BE2C (cell line): Measurements from ENCODE around the gene GPR162.

Experiments used
- DNase-seq: peaks from one replicate; pipeline ENCODE4 v3.0.0-alpha.2; 2020
- H3K27me3 ChIP-seq: fragments of 250-450 bp; sonication (Bioruptor Pico); 2 replicates; pipeline ENCODE4 v1.5.1; 2020; ENCODE audit warnings: mild to moderate bottlenecking
- H3K36me3 ChIP-seq: fragments of 250-450 bp; sonication (Bioruptor Pico); 2 replicates; pipeline ENCODE4 v1.5.1; 2020; ENCODE audit warnings: mild to moderate bottlenecking
- H3K4me1 ChIP-seq: fragments of 250-450 bp; sonication (Bioruptor Pico); 2 replicates; pipeline ENCODE4 v1.5.1; 2020
- H3K4me3 ChIP-seq: 2 replicates; pipeline ENCODE4 v1.5.1; 2011; ENCODE audit warnings: low read depth, low read length
- H3K9me3 ChIP-seq: fragments of 250-450 bp; sonication (Bioruptor Pico); 2 replicates; pipeline ENCODE4 v1.5.1; 2020
- CTCF ChIP-seq: IDR thresholded peaks from 2 replicates; pipeline ENCODE4 v1.5.1; 2012; ENCODE audit warnings: mild to moderate bottlenecking, low read depth, low read length

The GPR162 gene

DNA sequence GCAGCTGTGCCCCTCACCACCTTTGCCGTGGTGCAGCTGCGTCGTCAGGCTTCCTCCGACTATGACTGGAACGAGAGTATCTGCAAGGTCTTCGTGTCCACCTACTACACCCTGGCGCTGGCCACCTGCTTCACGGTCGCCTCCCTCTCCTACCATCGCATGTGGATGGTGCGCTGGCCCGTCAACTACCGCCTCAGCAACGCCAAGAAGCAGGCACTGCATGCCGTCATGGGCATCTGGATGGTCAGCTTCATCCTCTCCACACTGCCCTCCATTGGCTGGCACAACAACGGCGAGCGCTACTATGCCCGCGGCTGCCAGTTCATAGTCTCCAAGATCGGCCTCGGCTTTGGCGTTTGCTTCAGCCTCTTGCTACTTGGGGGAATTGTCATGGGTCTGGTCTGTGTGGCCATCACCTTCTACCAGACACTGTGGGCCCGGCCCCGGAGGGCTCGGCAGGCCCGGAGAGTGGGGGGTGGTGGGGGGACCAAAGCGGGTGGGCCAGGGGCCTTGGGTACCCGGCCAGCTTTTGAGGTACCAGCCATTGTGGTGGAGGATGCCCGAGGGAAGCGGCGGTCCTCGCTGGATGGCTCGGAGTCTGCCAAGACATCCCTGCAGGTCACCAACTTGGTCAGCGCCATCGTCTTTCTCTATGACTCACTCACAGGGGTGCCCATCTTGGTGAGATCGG, 2.6 kb downstream of the GPR162 start:
- no peaks in the 10 kb centered on the region for H3K27me3 ChIP-seq
- peaks cover 4% of the 10 kb centered on the region; the same call in 1 of the 2 replicates for H3K36me3 ChIP-seq
- no peak for TF ChIP-seq CTCF
- DNase-seq = no peak
- no peaks in the 10 kb centered on the region for H3K9me3 ChIP-seq
- no peak overlapping the region for H3K4me3 ChIP-seq
- H3K4me1 ChIP-seq = peaks cover 30% of the 10 kb centered on the region

GRCh38 chr12:6824901-6825381, 3.3 kb downstream of the GPR162 start:
- Histone ChIP-seq H3K27me3 (no peaks in the 10 kb centered on the region), H3K4me3 (no peak overlapping the region), H3K9me3 (no peaks in the 10 kb centered on the region), H3K36me3 (peaks cover 4% of the 10 kb centered on the region; the same call in 1 of the 2 replicates), H3K4me1 (peaks cover 23% of the 10 kb centered on the region)
- DNase-seq = no peak
- TF ChIP-seq CTCF = no peak

DNA sequence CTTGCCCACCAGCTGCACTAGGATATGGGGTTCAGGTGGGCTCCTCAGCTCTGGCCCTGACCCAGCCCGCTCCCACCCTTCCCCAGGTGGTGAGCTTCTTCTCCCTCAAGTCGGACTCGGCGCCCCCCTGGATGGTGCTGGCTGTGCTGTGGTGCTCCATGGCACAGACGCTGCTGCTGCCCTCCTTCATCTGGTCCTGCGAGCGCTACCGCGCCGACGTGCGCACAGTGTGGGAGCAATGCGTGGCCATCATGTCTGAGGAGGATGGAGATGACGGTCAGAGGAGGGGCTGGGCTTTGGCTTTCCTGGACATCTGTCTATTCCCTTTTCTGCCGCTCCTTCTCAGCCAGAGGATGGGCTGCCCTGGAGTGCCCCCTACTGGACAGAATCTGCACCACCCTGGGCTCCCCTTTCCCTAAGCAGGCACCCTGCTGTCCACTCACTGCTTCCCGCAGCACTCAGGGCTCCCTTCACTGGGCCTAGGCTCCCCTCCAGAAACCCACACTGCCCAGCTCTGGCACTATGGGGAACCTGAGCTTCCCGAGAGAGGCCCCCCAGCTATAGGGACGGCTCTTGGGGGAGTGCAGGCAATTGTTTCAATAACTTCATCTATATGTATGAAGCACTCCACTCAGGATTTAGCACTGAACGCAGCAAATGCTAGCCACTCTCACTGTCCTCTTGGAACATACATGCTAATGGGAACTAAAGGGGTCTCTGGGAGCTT, 3.9 kb downstream of the GPR162 start:
- Histone ChIP-seq H3K4me3 (peak overlapping the region; percentile 23; the same call in 1 of the 2 replicates), H3K9me3 (no peaks in the 10 kb centered on the region), H3K27me3 (no peaks in the 10 kb centered on the region), H3K36me3 (peaks cover 9% of the 10 kb centered on the region), H3K4me1 (peaks cover 16% of the 10 kb centered on the region)
- DNase-seq = peak; percentile 89
- peak; percentile 96 for TF ChIP-seq CTCF

DNA sequence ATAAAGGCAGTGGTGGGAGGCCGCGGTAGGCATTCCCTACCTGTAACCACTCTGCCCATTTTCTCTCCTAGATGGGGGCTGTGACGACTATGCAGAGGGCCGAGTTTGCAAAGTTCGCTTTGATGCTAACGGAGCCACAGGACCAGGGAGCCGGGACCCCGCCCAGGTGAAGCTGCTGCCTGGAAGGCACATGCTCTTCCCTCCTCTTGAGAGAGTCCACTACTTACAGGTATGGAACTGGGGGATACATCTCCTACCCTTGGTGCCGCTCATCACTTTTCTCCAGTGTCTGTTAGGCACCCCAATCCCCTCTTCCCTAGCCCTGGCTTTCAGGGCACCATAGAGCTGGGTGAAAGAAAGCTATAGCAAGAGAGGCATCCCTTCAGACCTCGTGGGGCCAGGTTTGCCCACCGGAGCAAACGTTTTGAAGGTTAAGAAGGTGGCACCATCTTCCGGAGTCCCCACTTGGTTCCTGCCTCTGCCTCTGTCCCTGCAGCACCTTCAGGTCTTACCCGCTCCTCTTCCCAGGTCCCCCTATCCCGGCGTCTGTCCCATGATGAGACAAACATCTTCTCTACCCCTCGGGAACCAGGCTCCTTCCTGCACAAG, 4.6 kb downstream of the GPR162 start:
- Histone ChIP-seq H3K4me3 (no peak overlapping the region), H3K36me3 (peaks cover 16% of the 10 kb centered on the region), H3K9me3 (no peaks in the 10 kb centered on the region), H3K27me3 (no peaks in the 10 kb centered on the region), H3K4me1 (peaks cover 10% of the 10 kb centered on the region)
- no peak for DNase-seq
- TF ChIP-seq CTCF = no peak

DNA sequence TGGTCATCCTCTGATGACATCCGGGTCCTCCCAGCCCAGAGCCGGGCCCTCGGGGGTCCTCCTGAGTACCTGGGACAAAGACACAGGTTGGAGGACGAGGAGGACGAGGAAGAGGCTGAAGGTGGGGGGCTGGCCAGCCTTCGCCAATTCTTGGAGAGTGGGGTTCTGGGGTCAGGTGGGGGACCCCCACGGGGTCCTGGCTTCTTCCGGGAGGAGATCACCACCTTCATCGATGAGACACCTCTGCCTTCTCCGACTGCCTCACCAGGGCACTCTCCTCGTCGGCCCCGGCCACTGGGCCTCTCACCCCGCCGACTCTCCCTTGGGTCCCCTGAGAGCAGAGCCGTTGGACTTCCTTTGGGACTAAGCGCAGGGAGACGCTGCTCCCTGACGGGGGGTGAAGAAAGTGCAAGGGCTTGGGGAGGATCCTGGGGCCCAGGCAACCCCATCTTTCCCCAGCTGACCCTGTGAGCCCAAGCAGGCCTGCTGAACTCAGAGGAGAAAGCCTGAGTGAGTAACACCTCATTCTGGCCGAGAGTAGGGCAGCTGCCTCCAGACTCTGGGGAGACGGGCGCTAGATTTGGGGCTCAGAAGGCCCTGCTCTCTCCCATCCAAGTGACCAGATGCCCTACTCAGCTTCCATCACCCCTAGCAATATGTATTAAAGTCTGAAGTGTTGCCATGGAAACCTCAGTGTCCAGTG, 5.3 kb downstream of the GPR162 start:
- Histone ChIP-seq H3K4me1 (peaks cover 10% of the 10 kb centered on the region), H3K36me3 (peaks cover 22% of the 10 kb centered on the region), H3K4me3 (no peak overlapping the region), H3K9me3 (no peaks in the 10 kb centered on the region), H3K27me3 (no peaks in the 10 kb centered on the region)
- no peak for DNase-seq
- TF ChIP-seq CTCF = no peak
